GM12865 (cell line): ENCODE data around the gene GRK5.

Experiments
- DNase-seq: peaks from one replicate; pipeline ENCODE4 v3.0.0; 2010; ENCODE audit warnings: low read depth
- H3K4me3 ChIP-seq: 2 replicates; pipeline ENCODE4 v1.5.1; 2011; ENCODE audit warnings: mild to moderate bottlenecking, low read depth, low read length, control low read depth
- TF ChIP-seq, protein P1 (sequence below): IDR thresholded peaks from 2 replicates; pipeline ENCODE4 v1.5.1; 2011; ENCODE audit warnings: low read length, control low read depth, low read depth, inconsistent platforms; ENCODE audit not compliant: insufficient read depth; ENCODE audit errors: missing control alignments

GRK5 gene

DNA sequence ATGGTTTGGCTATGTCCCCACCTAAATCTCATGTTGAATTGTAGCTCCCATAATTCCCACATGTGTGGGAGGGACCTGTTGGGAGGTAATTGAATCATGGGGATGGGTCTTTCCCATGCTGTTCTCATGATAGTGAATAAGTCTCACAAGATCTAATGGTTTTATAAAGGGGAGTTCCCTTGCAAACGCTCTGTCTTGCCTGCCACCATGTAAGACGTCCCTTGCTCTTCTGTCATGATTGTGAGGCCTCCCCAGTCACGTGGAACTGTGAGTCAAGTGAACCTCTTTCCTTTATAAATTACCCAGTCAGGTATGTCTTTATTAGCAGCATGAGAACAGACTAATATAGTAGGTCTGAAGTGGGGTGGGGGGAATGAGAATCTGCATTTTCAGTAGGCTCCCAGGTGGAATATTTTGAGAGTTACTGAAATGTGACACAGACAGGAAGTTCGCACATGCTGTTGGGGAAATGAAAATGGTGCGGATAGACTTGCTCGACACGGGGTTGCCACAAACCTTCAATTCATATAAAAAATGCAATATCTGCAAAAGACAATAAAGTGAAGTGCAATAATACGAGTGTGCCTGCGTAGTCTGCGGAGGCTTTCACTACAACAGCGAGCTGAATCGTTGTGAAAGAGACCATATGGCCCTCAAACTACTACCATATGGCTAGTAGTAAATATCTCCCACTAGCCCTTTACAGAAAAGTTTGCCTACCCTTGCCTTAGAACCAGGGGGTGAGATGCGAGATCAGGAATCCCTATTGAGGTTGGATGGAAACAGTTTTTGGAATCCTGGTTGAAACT lies 166.1 kb downstream of the GRK5 start:
- H3K4me3 ChIP-seq = no peak overlapping the region
- DNase-seq = no peak
- TF ChIP-seq, protein P1, sequence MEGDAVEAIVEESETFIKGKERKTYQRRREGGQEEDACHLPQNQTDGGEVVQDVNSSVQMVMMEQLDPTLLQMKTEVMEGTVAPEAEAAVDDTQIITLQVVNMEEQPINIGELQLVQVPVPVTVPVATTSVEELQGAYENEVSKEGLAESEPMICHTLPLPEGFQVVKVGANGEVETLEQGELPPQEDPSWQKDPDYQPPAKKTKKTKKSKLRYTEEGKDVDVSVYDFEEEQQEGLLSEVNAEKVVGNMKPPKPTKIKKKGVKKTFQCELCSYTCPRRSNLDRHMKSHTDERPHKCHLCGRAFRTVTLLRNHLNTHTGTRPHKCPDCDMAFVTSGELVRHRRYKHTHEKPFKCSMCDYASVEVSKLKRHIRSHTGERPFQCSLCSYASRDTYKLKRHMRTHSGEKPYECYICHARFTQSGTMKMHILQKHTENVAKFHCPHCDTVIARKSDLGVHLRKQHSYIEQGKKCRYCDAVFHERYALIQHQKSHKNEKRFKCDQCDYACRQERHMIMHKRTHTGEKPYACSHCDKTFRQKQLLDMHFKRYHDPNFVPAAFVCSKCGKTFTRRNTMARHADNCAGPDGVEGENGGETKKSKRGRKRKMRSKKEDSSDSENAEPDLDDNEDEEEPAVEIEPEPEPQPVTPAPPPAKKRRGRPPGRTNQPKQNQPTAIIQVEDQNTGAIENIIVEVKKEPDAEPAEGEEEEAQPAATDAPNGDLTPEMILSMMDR = no peak

DNA sequence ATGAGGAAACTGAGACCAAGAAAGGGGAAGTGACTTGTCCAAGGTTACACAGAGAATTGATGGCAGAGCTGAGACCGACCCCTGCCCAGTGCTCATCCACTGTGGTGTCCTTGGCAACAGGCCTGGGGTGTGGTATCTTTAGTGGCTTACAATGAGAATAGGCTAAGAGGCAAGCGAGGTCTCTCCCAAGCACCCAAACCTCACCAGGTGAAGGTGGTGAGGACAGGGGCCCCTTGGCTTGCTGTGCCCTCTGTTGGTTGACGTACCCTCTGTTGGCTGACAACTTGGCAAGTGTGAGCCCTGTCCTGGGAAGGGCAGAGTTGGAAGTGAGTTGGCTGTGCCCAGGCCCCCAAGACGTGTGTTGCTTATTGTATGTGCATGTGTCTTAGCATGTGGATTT lies 166.9 kb downstream of the GRK5 start:
- TF ChIP-seq, protein P1 = no peak
- DNase-seq = no peak
- H3K4me3 ChIP-seq = no peak overlapping the region

DNA sequence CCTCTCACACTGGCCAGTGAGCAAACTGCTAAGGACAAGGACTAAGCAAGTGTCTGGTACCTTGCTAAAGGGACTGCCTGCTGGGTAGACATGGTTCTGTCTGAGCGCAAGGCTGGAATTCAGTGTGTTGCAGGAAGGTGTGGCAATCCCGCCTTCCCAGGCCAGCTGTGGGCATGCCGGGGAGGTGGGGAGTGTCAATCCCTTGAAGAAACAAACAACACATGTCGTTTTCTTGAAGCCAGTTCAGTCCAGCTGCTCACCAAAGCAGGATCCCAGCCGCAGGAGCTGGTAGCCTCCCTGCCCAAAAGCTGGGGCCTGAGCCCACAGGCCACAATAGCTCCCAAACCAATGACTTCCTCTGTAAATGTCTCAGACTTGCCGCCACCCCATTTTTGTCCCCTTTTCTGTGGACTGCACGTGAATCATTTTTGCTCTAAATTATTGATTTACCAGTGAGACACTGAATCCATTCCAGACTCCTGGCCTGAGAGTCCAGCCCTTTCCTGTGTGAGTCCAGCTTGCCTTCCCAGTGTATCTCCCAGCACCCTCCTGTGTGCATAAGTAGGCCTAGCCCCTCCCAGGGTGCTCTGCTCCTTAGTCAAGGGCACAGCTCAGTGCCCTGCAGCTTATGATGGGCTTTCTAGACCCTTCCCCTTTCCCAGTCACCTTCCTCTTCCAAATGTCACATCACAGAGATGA lies 168.4 kb downstream of the GRK5 start:
- H3K4me3 ChIP-seq = no peak overlapping the region
- TF ChIP-seq, protein P1 = no peak
- DNase-seq = no peak

DNA sequence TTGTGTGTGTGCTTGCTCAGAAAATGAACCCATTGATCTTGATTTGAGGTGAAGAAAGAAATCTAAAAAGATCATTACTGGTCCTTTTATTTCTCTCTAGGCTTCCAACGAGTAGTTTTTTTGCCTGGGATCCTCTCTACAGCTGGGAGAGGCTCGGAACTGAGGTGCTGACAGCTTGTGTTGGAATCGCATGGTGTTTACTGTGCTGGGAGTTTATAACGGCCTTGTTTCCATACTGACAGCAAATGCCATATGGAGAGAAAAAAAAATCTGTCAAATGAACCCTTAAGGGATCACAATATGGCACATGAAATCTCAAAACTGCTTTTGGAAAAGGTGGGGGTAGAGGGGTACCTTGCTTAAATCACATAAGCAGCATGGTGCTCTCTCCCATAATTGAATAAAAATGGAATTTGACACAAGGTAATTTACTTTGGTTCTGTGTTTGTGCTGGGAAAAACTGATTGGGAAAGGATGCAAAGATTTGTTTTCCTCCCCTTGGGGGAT lies 170.1 kb downstream of the GRK5 start:
- TF ChIP-seq, protein P1 = no peak
- DNase-seq = no peak
- no peak overlapping the region for H3K4me3 ChIP-seq

DNA sequence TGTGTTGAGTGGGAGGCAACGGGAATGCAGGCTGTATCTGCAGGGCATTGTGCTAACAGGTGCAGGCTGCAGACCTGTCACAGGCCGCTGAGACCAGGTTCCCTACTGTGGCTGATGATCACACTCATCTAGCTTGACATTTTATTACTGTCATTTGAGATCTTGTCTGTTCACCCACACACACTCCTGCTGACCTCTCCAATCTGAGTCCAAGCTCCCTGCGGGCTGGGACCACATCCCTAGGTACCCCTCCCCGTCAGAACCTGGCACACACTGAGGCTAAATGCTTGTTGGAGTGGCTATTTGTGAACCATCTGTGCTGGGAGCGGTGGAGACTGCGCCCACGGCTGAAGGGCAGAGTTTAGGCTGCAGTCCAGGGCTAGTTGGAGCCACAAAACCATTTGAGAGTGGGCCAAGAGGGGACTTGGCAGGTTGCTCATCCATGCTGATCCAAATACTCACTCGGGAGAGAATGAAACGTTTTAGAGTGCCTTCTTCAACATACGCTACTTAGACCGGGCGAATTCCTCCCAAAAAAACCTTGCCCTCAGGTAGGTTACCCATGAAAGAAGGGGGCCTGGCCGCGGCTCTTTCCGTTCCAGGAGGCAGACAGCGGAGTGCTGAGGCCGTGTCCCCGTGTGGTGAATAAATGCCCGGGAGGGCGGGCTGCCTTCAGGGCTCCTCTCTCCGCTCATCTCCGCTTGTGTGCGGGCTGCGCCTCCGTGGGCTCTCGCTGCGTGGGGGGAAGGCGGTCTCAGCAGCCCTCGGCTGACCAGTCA lies 170.8 kb downstream of the GRK5 start:
- no peak for DNase-seq
- TF ChIP-seq, protein P1 = no peak
- no peak overlapping the region for H3K4me3 ChIP-seq

DNA sequence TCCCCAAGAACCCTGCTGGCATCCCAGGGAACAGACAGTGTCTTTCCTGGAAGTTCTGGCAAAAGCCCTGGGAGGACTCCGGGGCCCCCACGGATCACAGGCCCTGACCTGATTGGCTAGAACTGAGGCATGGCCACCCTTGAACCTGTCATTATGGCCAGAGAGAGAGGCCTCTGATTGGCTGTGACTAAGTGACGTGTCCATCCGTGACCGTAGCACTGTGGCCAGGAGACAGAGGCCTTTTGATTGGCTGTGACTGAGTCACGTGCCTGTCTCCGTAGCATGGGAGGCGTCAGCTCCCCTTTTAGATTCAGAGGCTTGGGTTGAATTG lies 171.3 kb downstream of the GRK5 start:
- no peak overlapping the region for H3K4me3 ChIP-seq
- TF ChIP-seq, protein P1 = no peak
- DNase-seq = no peak
